Sigmoid colon (tissue), 4 donors: ENCODE measurements around the gene OGG1.

Experiments used
- CTCF ChIP-seq, 4 experiments: fragments of 450-650 bp in 3 of 4; fragments of 200-600 bp in 1 of 4; IDR thresholded peaks; one replicate each; pipeline ENCODE4 v1.5.1; 2016 to 2019; ENCODE audit warnings: antibody characterized with exemption in 4 of 4, mild to moderate bottlenecking in 3 of 4, moderate library complexity in 2 of 4
- EP300 ChIP-seq, 4 donors: sonication (generic); formaldehyde crosslinking; IDR thresholded peaks; one replicate each; pipeline ENCODE4 v1.6.1; 2017; ENCODE audit warnings: antibody characterized with exemption in 4 of 4
- POLR2A ChIP-seq, 2 donors: fragments of 450-650 bp; IDR thresholded peaks; one replicate each; pipeline ENCODE4 v1.6.1; 2016; ENCODE audit warnings: antibody characterized with exemption in 2 of 2, mild to moderate bottlenecking in 2 of 2, moderate library complexity in 2 of 2

DNA sequence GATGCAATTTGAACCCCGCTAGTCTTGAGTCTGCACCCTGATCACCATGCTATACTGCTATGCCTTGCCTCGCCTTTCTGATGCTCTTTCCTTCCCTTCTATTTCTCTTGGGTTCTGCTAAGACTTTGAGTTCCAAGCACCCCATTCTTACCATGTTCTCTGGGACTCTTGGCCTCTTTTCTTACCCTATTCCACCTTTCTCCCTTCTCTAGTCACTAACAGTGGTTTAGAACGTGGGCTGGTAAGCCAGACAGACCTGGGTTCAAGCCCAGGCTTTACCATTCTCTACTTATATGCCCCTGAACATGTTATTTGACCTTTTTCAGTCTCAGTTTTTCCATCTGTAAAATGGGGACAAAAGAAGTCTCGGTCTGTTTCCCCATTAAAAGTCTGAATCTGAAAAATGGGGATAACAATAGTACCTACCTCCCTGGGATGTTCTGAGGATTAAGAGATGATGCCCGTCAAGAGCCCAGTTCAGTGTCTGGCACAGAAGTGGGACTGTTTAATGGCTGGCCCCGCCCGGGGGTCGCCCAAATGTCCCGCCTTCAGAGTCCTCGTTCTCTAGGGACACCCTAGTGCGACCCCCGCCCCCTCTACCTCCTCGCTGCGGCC lies 42.1 kb downstream of the OGG1 start:
- no peak for TF ChIP-seq CTCF (IDR thresholded peaks at IDR 0.05)
- no peak for TF ChIP-seq POLR2A (IDR thresholded peaks at IDR 0.05)
- TF ChIP-seq EP300 (IDR thresholded peaks at IDR 0.05), result no peak
